HG03280 (cell line): ENCODE measurements around the gene OAS3.
"Not testable (repeated sequence)": the region's sequence is repeated elsewhere in the genome, so short reads cannot be mapped to it uniquely, and the experiment has no call there.

ENCODE experiments used
- ATAC-seq: cut with Tn5 transposase; IDR thresholded peaks from one replicate; pipeline ENCODE4 v1.9.1; 2021; ENCODE audit warnings: mild to moderate bottlenecking, moderate library complexity; ENCODE audit not compliant: unreplicated experiment

The OAS3 gene, protein sequence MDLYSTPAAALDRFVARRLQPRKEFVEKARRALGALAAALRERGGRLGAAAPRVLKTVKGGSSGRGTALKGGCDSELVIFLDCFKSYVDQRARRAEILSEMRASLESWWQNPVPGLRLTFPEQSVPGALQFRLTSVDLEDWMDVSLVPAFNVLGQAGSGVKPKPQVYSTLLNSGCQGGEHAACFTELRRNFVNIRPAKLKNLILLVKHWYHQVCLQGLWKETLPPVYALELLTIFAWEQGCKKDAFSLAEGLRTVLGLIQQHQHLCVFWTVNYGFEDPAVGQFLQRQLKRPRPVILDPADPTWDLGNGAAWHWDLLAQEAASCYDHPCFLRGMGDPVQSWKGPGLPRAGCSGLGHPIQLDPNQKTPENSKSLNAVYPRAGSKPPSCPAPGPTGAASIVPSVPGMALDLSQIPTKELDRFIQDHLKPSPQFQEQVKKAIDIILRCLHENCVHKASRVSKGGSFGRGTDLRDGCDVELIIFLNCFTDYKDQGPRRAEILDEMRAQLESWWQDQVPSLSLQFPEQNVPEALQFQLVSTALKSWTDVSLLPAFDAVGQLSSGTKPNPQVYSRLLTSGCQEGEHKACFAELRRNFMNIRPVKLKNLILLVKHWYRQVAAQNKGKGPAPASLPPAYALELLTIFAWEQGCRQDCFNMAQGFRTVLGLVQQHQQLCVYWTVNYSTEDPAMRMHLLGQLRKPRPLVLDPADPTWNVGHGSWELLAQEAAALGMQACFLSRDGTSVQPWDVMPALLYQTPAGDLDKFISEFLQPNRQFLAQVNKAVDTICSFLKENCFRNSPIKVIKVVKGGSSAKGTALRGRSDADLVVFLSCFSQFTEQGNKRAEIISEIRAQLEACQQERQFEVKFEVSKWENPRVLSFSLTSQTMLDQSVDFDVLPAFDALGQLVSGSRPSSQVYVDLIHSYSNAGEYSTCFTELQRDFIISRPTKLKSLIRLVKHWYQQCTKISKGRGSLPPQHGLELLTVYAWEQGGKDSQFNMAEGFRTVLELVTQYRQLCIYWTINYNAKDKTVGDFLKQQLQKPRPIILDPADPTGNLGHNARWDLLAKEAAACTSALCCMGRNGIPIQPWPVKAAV

DNA sequence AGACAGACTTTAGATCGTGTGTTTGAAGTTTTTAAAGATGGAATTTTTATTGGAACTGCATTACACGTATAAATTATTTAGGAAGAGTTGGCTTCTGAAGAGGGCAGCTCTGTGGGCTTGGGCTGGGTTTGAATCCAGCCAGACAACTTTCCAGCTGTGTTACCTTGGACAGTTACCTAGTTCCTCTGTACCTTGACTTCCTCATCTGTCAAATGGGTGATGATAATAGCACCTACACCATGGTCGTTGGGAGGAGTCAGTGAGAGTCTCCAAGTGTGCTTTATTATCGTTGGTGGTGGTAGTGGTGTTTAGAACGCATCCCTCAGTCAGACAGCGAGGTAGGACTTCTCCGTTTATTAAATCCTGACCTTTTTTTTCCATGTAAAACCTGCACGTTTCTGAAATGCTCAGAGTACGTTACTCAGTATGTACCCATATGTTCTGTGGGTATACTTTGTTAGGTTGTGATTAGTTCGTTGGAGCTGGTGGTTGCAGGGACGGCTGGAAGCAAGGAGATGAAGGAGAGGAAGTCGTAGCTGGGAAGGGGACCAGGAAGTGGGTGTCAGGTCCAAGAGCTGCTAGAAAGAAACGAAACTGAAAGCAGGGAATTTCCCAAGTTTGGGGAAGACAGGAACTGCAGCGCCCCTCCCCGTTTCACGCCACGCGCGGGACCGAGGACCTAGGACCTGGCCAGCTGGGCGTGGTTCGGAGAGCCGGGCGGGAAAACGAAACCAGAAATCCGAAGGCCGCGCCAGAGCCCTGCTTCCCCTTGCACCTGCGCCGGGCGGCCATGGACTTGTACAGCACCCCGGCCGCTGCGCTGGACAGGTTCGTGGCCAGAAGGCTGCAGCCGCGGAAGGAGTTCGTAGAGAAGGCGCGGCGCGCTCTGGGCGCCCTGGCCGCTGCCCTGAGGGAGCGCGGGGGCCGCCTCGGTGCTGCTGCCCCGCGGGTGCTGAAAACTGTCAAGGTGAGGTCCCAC lies at the start of gene OAS3:
Gene OAS3 (plus strand): TSS at position 734 of the 979 bp plus-strand sequence. CDS start 57 bp downstream, at position 791.
- no peak for ATAC-seq

GRCh38 chr12:112891093-112892024 lies 46.9 kb upstream of the OAS3 start:
- no peak for ATAC-seq

DNA sequence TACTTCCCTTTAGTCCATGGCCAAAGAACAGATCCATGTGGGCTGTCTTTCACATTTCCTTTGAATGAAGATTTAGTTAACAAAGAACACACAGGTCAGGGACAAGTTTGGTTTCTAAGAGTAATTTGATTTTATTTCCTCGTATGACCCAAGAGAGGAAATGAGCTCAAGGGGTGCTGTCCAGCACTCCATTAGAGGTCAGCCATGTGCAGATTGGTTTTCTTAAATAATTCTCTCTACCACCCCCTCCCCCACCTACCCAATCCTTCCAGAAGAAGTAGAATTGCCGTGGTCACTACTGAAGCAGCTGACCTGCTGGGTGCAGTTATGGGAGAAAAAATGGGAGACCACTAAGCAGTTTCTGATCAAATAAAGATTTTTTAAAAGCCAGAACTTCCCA lies 45.4 kb upstream of the OAS3 start:
- ATAC-seq, result no peak

DNA sequence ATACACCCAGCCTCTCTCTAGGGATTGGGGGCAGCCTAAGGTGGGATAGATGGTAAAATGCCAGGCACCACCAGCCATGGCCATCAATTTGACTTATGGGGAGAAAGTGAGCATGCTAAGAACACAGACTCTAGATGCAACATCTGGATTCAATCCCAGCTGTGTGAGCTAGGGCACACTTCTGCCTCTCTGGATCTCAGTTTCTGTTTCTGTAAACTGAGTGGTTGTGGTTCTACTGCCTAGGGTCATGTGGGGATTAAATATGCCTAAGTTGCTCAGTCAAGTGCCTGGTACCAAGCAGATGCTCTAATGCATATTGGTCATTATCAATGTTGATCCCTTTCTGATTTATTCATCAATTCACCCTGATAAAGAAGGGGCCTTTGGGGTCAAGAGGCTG lies 44.1 kb upstream of the OAS3 start:
- ATAC-seq, result peak; percentile 54

DNA sequence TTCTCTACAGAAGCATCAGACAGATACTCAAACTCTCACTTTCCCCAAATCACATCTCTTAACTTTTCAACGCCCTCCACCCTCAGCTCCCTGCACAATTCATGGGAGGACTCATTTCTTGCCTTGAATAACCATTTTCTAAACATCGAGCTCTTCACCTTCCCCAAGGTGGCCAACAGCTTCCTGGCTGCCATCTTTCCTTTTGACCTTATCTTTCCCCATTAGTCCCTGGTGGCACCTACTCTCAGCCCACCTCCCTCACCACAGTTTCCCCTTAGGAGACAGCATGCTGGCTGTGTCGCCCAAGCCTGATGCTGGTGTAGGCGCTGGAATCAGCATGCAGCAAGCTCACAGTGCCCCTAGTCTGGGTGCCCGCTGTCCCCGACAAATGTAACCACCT lies 39.9 kb upstream of the OAS3 start:
- no peak for ATAC-seq

- ATAC-seq, result no peak
Measured at GRCh38 chr12:112900298-112901145, 37.8 kb upstream of the OAS3 start.

DNA sequence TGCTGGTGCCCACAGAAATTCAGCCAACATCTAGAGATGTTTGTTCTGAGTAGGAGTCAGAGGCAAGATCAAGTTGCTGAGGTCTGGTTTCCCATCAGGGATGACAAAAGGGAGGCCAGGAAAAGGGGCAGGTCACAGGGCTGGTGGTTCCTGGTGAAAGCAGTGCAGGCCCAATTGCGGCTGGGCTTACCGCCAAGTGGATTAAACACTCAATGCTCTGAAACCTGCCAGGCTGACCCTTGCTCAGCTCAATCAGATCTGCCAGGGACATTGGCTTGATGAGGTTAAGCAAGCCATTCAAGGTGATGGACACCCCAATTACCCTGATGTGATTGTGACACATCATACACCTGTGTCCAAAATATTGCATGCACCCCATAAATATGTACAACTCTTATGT lies 37.0 kb upstream of the OAS3 start:
- no peak for ATAC-seq

- no peak for ATAC-seq
Measured at GRCh38 chr12:112904571-112904970, 33.7 kb upstream of the OAS3 start.

- ATAC-seq, result no peak
Measured at GRCh38 chr12:112905451-112906089, 32.7 kb upstream of the OAS3 start.

- ATAC-seq, result peak; percentile 83
Measured at GRCh38 chr12:112906712-112907414, 31.4 kb upstream of the OAS3 start, which contains the start of gene OAS1. Gene OAS1, plus strand, starts transcription at chr12:112906962. Its CDS starts 78 bp downstream, at chr12:112907040.

GRCh38 chr12:112907415-112908157 lies 30.7 kb upstream of the OAS3 start:
- peak; percentile 57 for ATAC-seq

- no peak for ATAC-seq
Measured at GRCh38 chr12:112908548-112908947, 29.7 kb upstream of the OAS3 start.

- no peak for ATAC-seq
Measured at GRCh38 chr12:112909693-112910092, 28.6 kb upstream of the OAS3 start.

DNA sequence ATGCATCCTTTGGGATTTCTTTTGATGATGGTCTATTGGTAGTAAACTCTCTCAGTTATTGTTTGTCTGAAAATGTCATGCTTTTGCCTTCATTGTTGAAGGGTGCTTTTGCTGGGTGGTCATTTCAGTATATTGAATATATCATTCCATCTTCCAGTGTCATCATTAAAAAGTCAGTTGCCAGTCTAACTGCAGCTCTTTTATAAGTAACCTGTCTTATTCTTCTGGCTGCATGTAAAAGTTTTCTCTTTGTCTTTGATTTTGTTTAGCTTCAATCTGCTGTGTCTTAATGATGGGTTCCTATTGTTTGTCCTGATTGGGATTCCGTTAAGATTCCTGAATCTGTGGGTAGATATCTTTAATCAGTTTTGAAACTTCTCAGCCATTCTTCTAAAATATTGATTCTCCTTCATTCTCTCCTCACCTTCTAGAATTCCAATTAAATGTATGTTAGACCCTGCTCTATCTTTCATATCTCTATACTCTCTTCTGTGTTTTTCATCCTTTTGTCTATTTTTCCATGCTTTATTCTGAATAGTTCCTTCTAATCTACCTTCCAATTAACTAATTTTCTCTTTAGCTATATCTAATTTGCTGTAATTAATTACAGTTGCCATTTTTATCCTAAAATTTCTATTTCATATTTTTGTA lies 25.1 kb upstream of the OAS3 start:
- no peak for ATAC-seq

DNA sequence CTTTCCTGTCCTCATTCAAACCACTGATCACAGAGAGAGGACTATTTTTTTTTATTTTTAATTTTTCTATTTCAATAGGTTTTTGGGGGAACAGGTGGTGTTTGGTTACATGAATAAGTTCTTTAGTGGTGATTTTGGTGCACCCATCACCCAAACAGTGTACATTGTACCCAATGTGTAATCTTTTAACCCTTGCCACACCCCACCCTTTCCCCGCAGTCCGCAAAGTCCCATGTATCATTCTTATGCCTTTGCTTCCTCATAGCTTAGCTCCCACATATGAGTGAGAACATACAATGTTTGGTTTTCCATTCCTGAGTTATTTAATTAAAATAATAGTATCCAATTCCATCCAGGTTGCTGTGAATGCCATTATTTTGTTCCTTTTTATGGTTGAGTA lies 24.4 kb upstream of the OAS3 start:
- ATAC-seq, result not testable (repeated sequence)

GRCh38 chr12:112916270-112916669 lies 22.0 kb upstream of the OAS3 start:
- ATAC-seq, result no peak
